Measurements from ENCODE around the gene SIX2. TPM values are rescaled to one million over a fixed set of nuclear protein-coding genes. Genes with fewer than 3 reads are reported as not detected.
"Not testable (repeated sequence)": the region's sequence is repeated elsewhere in the genome, so short reads cannot be mapped to it uniquely, and the experiment has no call there.

Gene SIX2
- polyA plus RNA-seq, 1 experiment: 0.36 TPM

- Histone ChIP-seq H3K27me3 (ENCODE audit: control insufficient read depth, insufficient read depth, low read length) (peaks cover 19% of the 10 kb centered on the region), H3K36me3 (ENCODE audit: control insufficient read depth, insufficient read depth, low read length) (no peaks in the 10 kb centered on the region), H3K4me3 (ENCODE audit: low read depth, low read length) (no peak overlapping the region)
- ChIA-PET CTCF (no interaction called here), POLR2A (no interaction called here)
- TF ChIP-seq CTCF (IDR thresholded peaks at IDR 0.05; ENCODE audit: insufficient read depth, low read depth, low read length): no peak
- no peak for DNase-seq (ENCODE audit: low read depth)
These were observed 33.1 kb upstream of the SIX2 start for GRCh38 chr2:45042401-45042800.

- CTCF ChIA-PET: interaction anchor here (1.3 kb wide), 1 partner anchor 15 kb away, joined by 5 read pairs; no protein-coding TSS in a partner anchor
- POLR2A ChIA-PET: no interaction called here
- no peak for DNase-seq (ENCODE audit: low read depth)
- no peak overlapping the region for H3K4me3 ChIP-seq (ENCODE audit: low read depth, low read length)
- no peak for TF ChIP-seq CTCF (IDR thresholded peaks at IDR 0.05; ENCODE audit: insufficient read depth, low read depth, low read length)
- peaks cover 17% of the 10 kb centered on the region for H3K27me3 ChIP-seq (ENCODE audit: control insufficient read depth, insufficient read depth, low read length)
- no peaks in the 10 kb centered on the region for H3K36me3 ChIP-seq (ENCODE audit: control insufficient read depth, insufficient read depth, low read length)
These were observed 31.5 kb upstream of the SIX2 start for GRCh38 chr2:45040786-45041185.

GRCh38 chr2:45039804-45040203 lies 30.6 kb upstream of the SIX2 start:
- POLR2A ChIA-PET; DNase-seq (ENCODE audit: low read depth); H3K36me3 ChIP-seq (ENCODE audit: control insufficient read depth, insufficient read depth, low read length); H3K4me3 ChIP-seq (ENCODE audit: low read depth, low read length): not testable (repeated sequence)
- CTCF ChIA-PET: interaction anchor here (1.3 kb wide), 1 partner anchor 16 kb away, joined by 5 read pairs; no protein-coding TSS in a partner anchor
- peaks cover 17% of the 10 kb centered on the region for H3K27me3 ChIP-seq (ENCODE audit: control insufficient read depth, insufficient read depth, low read length)

GRCh38 chr2:45038861-45039260 lies 29.6 kb upstream of the SIX2 start:
- DNase-seq (ENCODE audit: low read depth); CTCF ChIA-PET; POLR2A ChIA-PET; H3K4me3 ChIP-seq (ENCODE audit: low read depth, low read length); H3K36me3 ChIP-seq (ENCODE audit: control insufficient read depth, insufficient read depth, low read length): not testable (repeated sequence)
- peaks cover 13% of the 10 kb centered on the region for H3K27me3 ChIP-seq (ENCODE audit: control insufficient read depth, insufficient read depth, low read length)

- Histone ChIP-seq H3K4me3 (ENCODE audit: low read depth, low read length) (no peak overlapping the region), H3K27me3 (ENCODE audit: control insufficient read depth, insufficient read depth, low read length) (peaks cover 9% of the 10 kb centered on the region), H3K36me3 (ENCODE audit: control insufficient read depth, insufficient read depth, low read length) (no peaks in the 10 kb centered on the region)
- ChIA-PET CTCF (no interaction called here), POLR2A (no interaction called here)
- no peak for TF ChIP-seq CTCF (IDR thresholded peaks at IDR 0.05; ENCODE audit: insufficient read depth, low read depth, low read length)
- DNase-seq (ENCODE audit: low read depth): no peak
These were observed 24.1 kb upstream of the SIX2 start for GRCh38 chr2:45033302-45033701.

- ChIA-PET CTCF (interaction anchor here (0.6 kb wide), 1 partner anchor 21 kb away, joined by 5 read pairs; no protein-coding TSS in a partner anchor), POLR2A (no interaction called here)
- Histone ChIP-seq H3K36me3 (ENCODE audit: control insufficient read depth, insufficient read depth, low read length) (no peaks in the 10 kb centered on the region), H3K27me3 (ENCODE audit: control insufficient read depth, insufficient read depth, low read length) (peaks cover 9% of the 10 kb centered on the region), H3K4me3 (ENCODE audit: low read depth, low read length) (no peak overlapping the region)
- TF ChIP-seq CTCF (IDR thresholded peaks at IDR 0.05; ENCODE audit: insufficient read depth, low read depth, low read length): no peak
- no peak for DNase-seq (ENCODE audit: low read depth)
These were observed 21.8 kb upstream of the SIX2 start for GRCh38 chr2:45031028-45031427.
